Measurements from ENCODE around the gene DESI2.

- no peak for TF ChIP-seq CTCF (IDR thresholded peaks at IDR 0.05)
- TF ChIP-seq POLR2A (IDR thresholded peaks at IDR 0.05) = no peak
Observed at GRCh38 chr1:244642988-244643387, 9.9 kb upstream of the DESI2 start.
